BE2C (cell line): Measurements from ENCODE around the gene VPS33A.

Experiments used
- DNase-seq: peaks from one replicate; pipeline ENCODE4 v3.0.0-alpha.2; 2020
- H3K27me3 ChIP-seq: fragments of 250-450 bp; sonication (Bioruptor Pico); 2 replicates; pipeline ENCODE4 v1.5.1; 2020; ENCODE audit warnings: mild to moderate bottlenecking
- H3K36me3 ChIP-seq: fragments of 250-450 bp; sonication (Bioruptor Pico); 2 replicates; pipeline ENCODE4 v1.5.1; 2020; ENCODE audit warnings: mild to moderate bottlenecking
- H3K4me1 ChIP-seq: fragments of 250-450 bp; sonication (Bioruptor Pico); 2 replicates; pipeline ENCODE4 v1.5.1; 2020
- H3K4me3 ChIP-seq: 2 replicates; pipeline ENCODE4 v1.5.1; 2011; ENCODE audit warnings: low read depth, low read length
- H3K9me3 ChIP-seq: fragments of 250-450 bp; sonication (Bioruptor Pico); 2 replicates; pipeline ENCODE4 v1.5.1; 2020
- TF ChIP-seq, protein P1 (sequence below): IDR thresholded peaks from 2 replicates; pipeline ENCODE4 v1.5.1; 2012; ENCODE audit warnings: mild to moderate bottlenecking, low read depth, low read length

The VPS33A gene

GRCh38 chr12:122245553-122245952 is 20.7 kb downstream of the VPS33A start:
- Histone ChIP-seq H3K36me3 (peaks cover 29% of the 10 kb centered on the region), H3K4me3 (no peak overlapping the region)

DNA sequence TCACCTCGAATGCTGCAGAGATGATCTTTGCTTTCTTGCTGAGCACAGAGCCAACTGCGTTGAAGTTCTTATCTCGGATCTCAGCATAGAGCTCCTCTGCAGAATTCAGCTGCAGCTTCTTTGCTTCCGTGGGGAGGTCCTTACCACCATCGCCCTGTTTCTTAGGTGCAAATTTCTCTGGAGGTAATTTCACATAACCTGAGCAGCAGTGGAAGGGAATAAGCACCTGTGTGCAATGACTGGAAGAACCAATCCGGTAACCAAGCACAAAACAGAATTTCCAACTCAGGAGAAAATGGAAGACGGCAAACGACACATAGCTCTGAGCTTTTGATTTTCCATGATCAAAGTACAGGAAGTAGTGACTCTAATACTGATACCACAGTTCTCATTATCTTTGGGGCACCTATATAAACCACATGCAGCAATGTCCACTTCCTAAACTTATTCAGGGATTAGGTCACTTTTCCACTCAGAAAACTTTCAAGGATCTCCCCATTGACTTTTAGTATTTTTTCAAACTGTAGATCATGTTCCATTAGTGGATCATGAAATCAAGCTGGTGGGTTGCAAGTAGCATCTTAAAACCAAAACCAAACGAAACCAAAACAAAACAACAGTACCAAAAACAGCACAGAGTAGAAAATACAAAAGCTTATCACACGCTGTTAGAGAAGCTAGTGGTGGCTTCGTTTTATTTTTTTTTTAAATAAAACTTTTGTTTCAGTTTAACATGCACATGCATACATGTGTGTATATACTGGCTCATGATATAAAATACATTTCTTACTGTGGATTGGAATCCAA is 21.5 kb downstream of the VPS33A start:
- DNase-seq = no peak
- 0 out of 2 replicates have a peak, but pooled peaks cover 5% of the 10 kb centered on the region for H3K4me1 ChIP-seq
- H3K9me3 ChIP-seq = no peaks in the 10 kb centered on the region
- peaks cover 25% of the 10 kb centered on the region for H3K36me3 ChIP-seq
- H3K4me3 ChIP-seq = no peak overlapping the region
- H3K27me3 ChIP-seq = no peaks in the 10 kb centered on the region
- TF ChIP-seq, protein P1, sequence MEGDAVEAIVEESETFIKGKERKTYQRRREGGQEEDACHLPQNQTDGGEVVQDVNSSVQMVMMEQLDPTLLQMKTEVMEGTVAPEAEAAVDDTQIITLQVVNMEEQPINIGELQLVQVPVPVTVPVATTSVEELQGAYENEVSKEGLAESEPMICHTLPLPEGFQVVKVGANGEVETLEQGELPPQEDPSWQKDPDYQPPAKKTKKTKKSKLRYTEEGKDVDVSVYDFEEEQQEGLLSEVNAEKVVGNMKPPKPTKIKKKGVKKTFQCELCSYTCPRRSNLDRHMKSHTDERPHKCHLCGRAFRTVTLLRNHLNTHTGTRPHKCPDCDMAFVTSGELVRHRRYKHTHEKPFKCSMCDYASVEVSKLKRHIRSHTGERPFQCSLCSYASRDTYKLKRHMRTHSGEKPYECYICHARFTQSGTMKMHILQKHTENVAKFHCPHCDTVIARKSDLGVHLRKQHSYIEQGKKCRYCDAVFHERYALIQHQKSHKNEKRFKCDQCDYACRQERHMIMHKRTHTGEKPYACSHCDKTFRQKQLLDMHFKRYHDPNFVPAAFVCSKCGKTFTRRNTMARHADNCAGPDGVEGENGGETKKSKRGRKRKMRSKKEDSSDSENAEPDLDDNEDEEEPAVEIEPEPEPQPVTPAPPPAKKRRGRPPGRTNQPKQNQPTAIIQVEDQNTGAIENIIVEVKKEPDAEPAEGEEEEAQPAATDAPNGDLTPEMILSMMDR = no peak

More at GRCh38 chr12:122245553-122245952, 20.7 kb downstream of the VPS33A start:
- Histone ChIP-seq H3K9me3 (no peaks in the 10 kb centered on the region), H3K27me3 (no peaks in the 10 kb centered on the region), H3K4me1 (0 out of 2 replicates have a peak, but pooled peaks cover 5% of the 10 kb centered on the region)
- TF ChIP-seq, protein P1 = no peak
- DNase-seq = no peak

- TF ChIP-seq, protein P1 = no peak
- H3K4me1 ChIP-seq = 0 out of 2 replicates have a peak, but pooled peaks cover 5% of the 10 kb centered on the region
- no peak overlapping the region for H3K4me3 ChIP-seq
- H3K9me3 ChIP-seq = no peaks in the 10 kb centered on the region
- DNase-seq = no peak
- peaks cover 20% of the 10 kb centered on the region for H3K36me3 ChIP-seq
- no peaks in the 10 kb centered on the region for H3K27me3 ChIP-seq
Measured at GRCh38 chr12:122243965-122244364, 22.3 kb downstream of the VPS33A start.

- TF ChIP-seq, protein P1 = no peak
- H3K9me3 ChIP-seq = no peaks in the 10 kb centered on the region
- H3K4me1 ChIP-seq = 0 out of 2 replicates have a peak, but pooled peaks cover 3% of the 10 kb centered on the region
- DNase-seq = no peak
- H3K27me3 ChIP-seq = no peaks in the 10 kb centered on the region
- H3K36me3 ChIP-seq = peaks cover 33% of the 10 kb centered on the region
- H3K4me3 ChIP-seq = no peak overlapping the region
Measured at GRCh38 chr12:122238861-122239260, 27.4 kb downstream of the VPS33A start.

DNA sequence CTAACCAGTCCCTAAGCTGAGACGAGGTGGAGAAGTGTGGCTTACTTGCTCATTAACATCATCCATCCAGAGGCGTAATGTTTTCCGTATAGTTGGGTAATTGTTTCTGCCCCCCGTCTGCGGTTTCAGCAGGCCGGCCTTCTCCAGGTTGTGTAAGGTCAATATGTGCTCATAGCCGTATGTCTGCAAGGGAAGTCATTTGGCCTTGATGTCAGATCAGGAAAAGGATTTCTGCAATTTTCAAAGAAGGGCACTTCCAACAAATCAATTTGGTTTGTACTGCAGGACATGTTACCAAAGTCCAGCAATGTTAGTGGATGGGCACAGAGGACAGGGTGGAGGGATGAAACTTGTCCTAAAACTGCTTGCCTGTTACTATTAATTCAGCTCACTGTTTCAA is 30.6 kb downstream of the VPS33A start:
- no peak overlapping the region for H3K4me3 ChIP-seq
- TF ChIP-seq, protein P1 = no peak
- H3K36me3 ChIP-seq = peaks cover 31% of the 10 kb centered on the region
- DNase-seq = no peak
- H3K27me3 ChIP-seq = no peaks in the 10 kb centered on the region
- peaks cover 1% of the 10 kb centered on the region for H3K4me1 ChIP-seq
- no peaks in the 10 kb centered on the region for H3K9me3 ChIP-seq

- TF ChIP-seq, protein P1 = no peak
- Histone ChIP-seq H3K4me3 (no peak overlapping the region), H3K4me1 (peaks cover 10% of the 10 kb centered on the region), H3K36me3 (peaks cover 23% of the 10 kb centered on the region), H3K9me3 (no peaks in the 10 kb centered on the region), H3K27me3 (no peaks in the 10 kb centered on the region)
- DNase-seq = no peak
Measured at GRCh38 chr12:122232691-122233090, 33.6 kb downstream of the VPS33A start.
